ENCODE measurements around the gene TAF4. TPM values are rescaled to one million over a fixed set of nuclear protein-coding genes. Genes with fewer than 3 reads are reported as not detected.
"Not testable (repeated sequence)": the region's sequence is repeated elsewhere in the genome, so short reads cannot be mapped to it uniquely, and the experiment has no call there.

TAF4 gene
- total and polyA plus RNA-seq, 2 donors (not counting 3 experiments of a cell fraction or from before 2014, with no cell fraction given) = 6.1 to 19.5 TPM

GRCh38 chr20:61944967-61945366 is 120.7 kb downstream of the TAF4 start:
- CTCF ChIA-PET; H3K4me1 ChIP-seq (ENCODE audit: control insufficient read depth, extremely low read depth, insufficient read depth, low read length); FAIRE-seq; H3K79me2 ChIP-seq (ENCODE audit: control insufficient read depth, insufficient read depth, low read length); DNase-seq (ENCODE audit: low read depth, low spot score); H2AFZ ChIP-seq (ENCODE audit: low read depth, low read length); H3K27me3 ChIP-seq (ENCODE audit: control insufficient read depth in 2 of 2, insufficient read depth in 2 of 2, low read length in 2 of 2); H3K9me1 ChIP-seq (replicated peaks; ENCODE audit: control insufficient read depth, extremely low read depth, insufficient read depth, low read length); intact Hi-C loops (cut with micrococcal nuclease); H3K27ac ChIP-seq (ENCODE audit: insufficient read depth, low read depth, low read length); POLR2A ChIA-PET; H3K9me3 ChIP-seq (replicated peaks; ENCODE audit: control insufficient read depth, insufficient read depth, low read length); H3K4me2 ChIP-seq (ENCODE audit: insufficient read depth, low read length); dilution Hi-C loops (cut with MboI; ENCODE audit: extremely low pct_ligation_motif_present, low sequenced_read_pairs); H3K9ac ChIP-seq (replicated peaks; ENCODE audit: extremely low read depth, insufficient read depth, low read length); H3K36me3 ChIP-seq (ENCODE audit: control insufficient read depth in 2 of 2, extremely low read depth in 1 of 2, insufficient read depth in 2 of 2, low read length in 2 of 2); BruUV-seq (replicated peaks); H3K4me3 ChIP-seq (replicated peaks in 1 of 3; ENCODE audit: insufficient read depth in 1 of 3, low read depth in 1 of 3, low read length in 3 of 3); H4K20me1 ChIP-seq (replicated peaks; ENCODE audit: control insufficient read depth, extremely low read depth, insufficient read depth, low read length): not testable (repeated sequence)

GRCh38 chr20:61942526-61942925 is 123.2 kb downstream of the TAF4 start:
- H3K79me2 ChIP-seq (ENCODE audit: control insufficient read depth, insufficient read depth, low read length) = no peaks in the 10 kb centered on the region
- no peaks in the 10 kb centered on the region for H3K27me3 ChIP-seq (ENCODE audit: control insufficient read depth in 2 of 2, insufficient read depth in 2 of 2, low read length in 2 of 2)
- H3K4me2 ChIP-seq (ENCODE audit: insufficient read depth, low read length) = no peak overlapping the region
- BruUV-seq (replicated peaks) = no TSS peak
- no peaks in the 10 kb centered on the region for H3K9me1 ChIP-seq (replicated peaks; ENCODE audit: control insufficient read depth, extremely low read depth, insufficient read depth, low read length)
- intact Hi-C loops (cut with micrococcal nuclease) = no loop called here
- FAIRE-seq (no peak), DNase-seq (ENCODE audit: low read depth, low spot score) (no peak)
- H3K36me3 ChIP-seq (ENCODE audit: control insufficient read depth in 2 of 2, extremely low read depth in 1 of 2, insufficient read depth in 2 of 2, low read length in 2 of 2) = no peaks in the 10 kb centered on the region
- TF ChIP-seq POLR2A (IDR thresholded peaks at IDR 0.05; ENCODE audit: low read depth, low read length) (no peak), MAX (IDR thresholded peaks at IDR 0.05; ENCODE audit: insufficient read depth, insufficient read length) (no peak), MYC (IDR thresholded peaks at IDR 0.05; ENCODE audit: low read depth, low read length) (no peak), EZH2 (IDR thresholded peaks at IDR 0.05; ENCODE audit: borderline replicate concordance, low read depth, low read length, severe bottlenecking) (no peak), POLR2AphosphoS5 (IDR thresholded peaks at IDR 0.05; ENCODE audit: insufficient read depth, low read depth, low read length) (no peak), GATA2 (IDR thresholded peaks at IDR 0.05; ENCODE audit: insufficient read depth, insufficient read length, low read depth, low read length) (no peak), FOS (IDR thresholded peaks at IDR 0.05; ENCODE audit: borderline replicate concordance, insufficient read depth, low read length) (no peak), JUN (IDR thresholded peaks at IDR 0.05; ENCODE audit: borderline replicate concordance, insufficient read depth, insufficient read length, low read depth) (no peak)
- TF ChIP-seq, protein P1, sequence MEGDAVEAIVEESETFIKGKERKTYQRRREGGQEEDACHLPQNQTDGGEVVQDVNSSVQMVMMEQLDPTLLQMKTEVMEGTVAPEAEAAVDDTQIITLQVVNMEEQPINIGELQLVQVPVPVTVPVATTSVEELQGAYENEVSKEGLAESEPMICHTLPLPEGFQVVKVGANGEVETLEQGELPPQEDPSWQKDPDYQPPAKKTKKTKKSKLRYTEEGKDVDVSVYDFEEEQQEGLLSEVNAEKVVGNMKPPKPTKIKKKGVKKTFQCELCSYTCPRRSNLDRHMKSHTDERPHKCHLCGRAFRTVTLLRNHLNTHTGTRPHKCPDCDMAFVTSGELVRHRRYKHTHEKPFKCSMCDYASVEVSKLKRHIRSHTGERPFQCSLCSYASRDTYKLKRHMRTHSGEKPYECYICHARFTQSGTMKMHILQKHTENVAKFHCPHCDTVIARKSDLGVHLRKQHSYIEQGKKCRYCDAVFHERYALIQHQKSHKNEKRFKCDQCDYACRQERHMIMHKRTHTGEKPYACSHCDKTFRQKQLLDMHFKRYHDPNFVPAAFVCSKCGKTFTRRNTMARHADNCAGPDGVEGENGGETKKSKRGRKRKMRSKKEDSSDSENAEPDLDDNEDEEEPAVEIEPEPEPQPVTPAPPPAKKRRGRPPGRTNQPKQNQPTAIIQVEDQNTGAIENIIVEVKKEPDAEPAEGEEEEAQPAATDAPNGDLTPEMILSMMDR (IDR thresholded peaks at IDR 0.05; ENCODE audit: extremely low read depth in 1 of 2, insufficient read depth in 1 of 2, low read depth in 1 of 2, low read length in 2 of 2) = no peak
- dilution Hi-C loops (cut with MboI; ENCODE audit: extremely low pct_ligation_motif_present, low sequenced_read_pairs) = no loop called here
- CTCF ChIA-PET = no interaction called here
- H3K9me3 ChIP-seq (replicated peaks; ENCODE audit: control insufficient read depth, insufficient read depth, low read length) = no peaks in the 10 kb centered on the region
- H2AFZ ChIP-seq (ENCODE audit: low read depth, low read length) = no peak overlapping the region
- H3K4me1 ChIP-seq (ENCODE audit: control insufficient read depth, extremely low read depth, insufficient read depth, low read length) = no peaks in the 10 kb centered on the region
- H4K20me1 ChIP-seq (replicated peaks; ENCODE audit: control insufficient read depth, extremely low read depth, insufficient read depth, low read length) = no peaks in the 10 kb centered on the region
- H3K4me3 ChIP-seq (replicated peaks in 1 of 3; ENCODE audit: insufficient read depth in 1 of 3, low read depth in 1 of 3, low read length in 3 of 3) = no peak overlapping the region
- no peak overlapping the region for H3K9ac ChIP-seq (replicated peaks; ENCODE audit: extremely low read depth, insufficient read depth, low read length)
- POLR2A ChIA-PET = no interaction called here
- H3K27ac ChIP-seq (ENCODE audit: insufficient read depth, low read depth, low read length) = no peak overlapping the region

All from endothelial cell of umbilical vein (primary cell).